Measurements from ENCODE around the gene MCF2L2. TPM values are rescaled to one million over a fixed set of nuclear protein-coding genes. Genes with fewer than 3 reads are reported as not detected.
"Not testable (repeated sequence)": the region's sequence is repeated elsewhere in the genome, so short reads cannot be mapped to it uniquely, and the experiment has no call there.

Gene MCF2L2
- total RNA-seq, 1 experiment from 2014 or later: 12.2 TPM

GRCh38 chr3:183447206-183448001 is 19.0 kb upstream of the MCF2L2 start:
- H3K79me2 ChIP-seq (ENCODE audit: low read length): peaks cover 30% of the 10 kb centered on the region
- H3K4me2 ChIP-seq (ENCODE audit: low read depth, low read length, poor library complexity, severe bottlenecking): peak overlapping the region; percentile 87
- H2AFZ ChIP-seq (ENCODE audit: low read length): peak overlapping the region; percentile 84
- peaks cover 28% of the 10 kb centered on the region for H3K4me1 ChIP-seq (ENCODE audit: low read length)
- H3K9me3 ChIP-seq (ENCODE audit: low read length): peaks cover 23% of the 10 kb centered on the region
- H3K27ac ChIP-seq (ENCODE audit: low read length): peak overlapping the region; percentile 18; the same call in 1 of the 2 replicates
- no peaks in the 10 kb centered on the region for H3K9me2 ChIP-seq (replicated peaks; ENCODE audit: insufficient read depth, low read length)
- no peaks in the 10 kb centered on the region; the same call in 1 of the 2 replicates for H3K27me3 ChIP-seq (ENCODE audit: low read length)
- H3K4me3 ChIP-seq (ENCODE audit: low read length): peak overlapping the region; percentile 80
- H3K36me3 ChIP-seq (ENCODE audit: insufficient read depth, low read length): peaks cover 5% of the 10 kb centered on the region; the same call in 1 of the 2 replicates
- peak; percentile 98 for DNase-seq
- H3K9ac ChIP-seq (ENCODE audit: low read length): peak overlapping the region; percentile 80
- no peaks in the 10 kb centered on the region for H4K20me1 ChIP-seq (ENCODE audit: insufficient read depth, low read depth, low read length)

DNA sequence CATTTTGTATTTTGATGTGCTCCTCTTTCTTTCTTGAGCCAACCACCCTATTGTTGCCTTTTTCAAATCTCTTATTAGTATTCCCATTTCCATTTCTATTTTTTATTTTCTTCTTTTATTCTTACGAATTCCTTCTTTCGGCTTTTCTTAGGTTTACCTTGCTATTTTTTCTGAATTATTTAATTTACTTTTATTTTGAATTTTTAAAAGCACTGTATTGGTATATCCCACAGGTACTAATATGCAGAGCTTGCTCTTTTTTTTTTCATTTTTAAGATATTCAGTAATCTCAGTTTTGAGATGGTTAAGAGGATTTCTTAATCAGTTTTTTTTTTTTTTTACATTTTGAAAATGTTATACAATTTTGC is 18.4 kb upstream of the MCF2L2 start:
- Histone ChIP-seq H3K4me1 (ENCODE audit: low read length) (peaks cover 28% of the 10 kb centered on the region), H3K4me3 (ENCODE audit: low read length) (peak overlapping the region; percentile 80), H2AFZ (ENCODE audit: low read length) (peak overlapping the region; percentile 84), H3K9me3 (ENCODE audit: low read length) (peaks cover 24% of the 10 kb centered on the region), H3K9ac (ENCODE audit: low read length) (peak overlapping the region; percentile 80), H3K27ac (ENCODE audit: low read length) (peak overlapping the region; percentile 18; the same call in 1 of the 2 replicates), H3K79me2 (ENCODE audit: low read length) (peaks cover 30% of the 10 kb centered on the region), H3K9me2 (replicated peaks; ENCODE audit: insufficient read depth, low read length) (no peaks in the 10 kb centered on the region), H4K20me1 (ENCODE audit: insufficient read depth, low read depth, low read length) (no peaks in the 10 kb centered on the region), H3K36me3 (ENCODE audit: insufficient read depth, low read length) (no peaks in the 10 kb centered on the region; the same call in 1 of the 2 replicates), H3K27me3 (ENCODE audit: low read length) (no peaks in the 10 kb centered on the region; the same call in 1 of the 2 replicates), H3K4me2 (ENCODE audit: low read depth, low read length, poor library complexity, severe bottlenecking) (peak overlapping the region; percentile 87)
- no peak for DNase-seq

- Histone ChIP-seq H3K27me3 (ENCODE audit: low read length) (no peaks in the 10 kb centered on the region; the same call in 1 of the 2 replicates), H4K20me1 (ENCODE audit: insufficient read depth, low read depth, low read length) (no peaks in the 10 kb centered on the region), H3K9ac (ENCODE audit: low read length) (no peak overlapping the region), H3K4me2 (ENCODE audit: low read depth, low read length, poor library complexity, severe bottlenecking) (no peak overlapping the region), H3K9me3 (ENCODE audit: low read length) (peaks cover 24% of the 10 kb centered on the region), H3K27ac (ENCODE audit: low read length) (no peak overlapping the region), H2AFZ (ENCODE audit: low read length) (no peak overlapping the region), H3K9me2 (replicated peaks; ENCODE audit: insufficient read depth, low read length) (no peaks in the 10 kb centered on the region), H3K79me2 (ENCODE audit: low read length) (peaks cover 20% of the 10 kb centered on the region), H3K4me1 (ENCODE audit: low read length) (peaks cover 24% of the 10 kb centered on the region), H3K4me3 (ENCODE audit: low read length) (no peak overlapping the region), H3K36me3 (ENCODE audit: insufficient read depth, low read length) (no peaks in the 10 kb centered on the region; the same call in 1 of the 2 replicates)
- no peak for DNase-seq
Observed at GRCh38 chr3:183444748-183445147, 16.3 kb upstream of the MCF2L2 start.

DNA sequence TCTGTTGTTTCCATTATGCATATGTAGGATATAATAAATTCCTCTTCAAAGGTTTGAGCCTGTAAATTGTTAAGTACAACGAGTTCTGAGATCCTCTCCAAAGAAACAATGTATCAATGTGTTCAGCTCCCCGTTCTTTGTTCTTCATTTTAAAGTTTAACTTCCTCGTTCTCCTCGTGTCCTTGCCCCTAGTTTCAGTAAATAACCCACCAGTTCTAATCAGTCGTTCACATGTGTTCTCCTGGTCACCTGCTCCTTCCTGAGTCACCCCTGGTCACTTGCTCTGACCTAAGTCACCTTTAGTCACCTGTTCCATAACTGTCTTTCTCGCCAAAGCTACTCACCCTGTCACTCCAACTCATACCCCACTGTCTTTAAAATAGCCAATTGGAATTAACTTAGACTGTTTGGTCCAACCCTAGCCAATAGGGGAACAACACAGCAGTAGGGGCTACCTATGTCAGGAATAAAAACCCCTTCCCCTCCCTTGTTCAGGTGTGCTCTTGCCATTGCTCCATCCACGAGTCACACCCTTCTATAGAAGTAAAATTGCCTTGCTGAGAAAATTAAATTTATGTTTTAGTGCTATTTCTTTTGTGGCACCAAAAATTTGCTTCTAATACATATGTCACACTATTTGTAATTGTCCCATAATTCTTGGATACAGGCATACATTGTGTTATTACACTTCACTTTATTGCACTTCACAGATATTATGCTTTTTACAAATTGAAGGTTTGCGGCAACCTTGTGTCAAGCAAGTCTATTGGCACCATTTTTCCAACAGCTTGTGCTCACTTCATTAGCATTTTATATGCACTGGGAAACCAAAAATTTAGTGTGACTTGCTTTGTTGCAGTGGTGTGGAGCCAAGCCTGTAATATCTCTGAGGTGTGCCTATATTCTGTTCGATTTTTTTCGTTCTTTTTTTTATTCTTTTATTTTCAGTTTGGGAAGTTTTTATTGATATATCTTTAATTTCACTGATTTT is 15.3 kb upstream of the MCF2L2 start:
- DNase-seq: no peak
- no peaks in the 10 kb centered on the region; the same call in 1 of the 2 replicates for H3K36me3 ChIP-seq (ENCODE audit: insufficient read depth, low read length)
- no peak overlapping the region for H3K27ac ChIP-seq (ENCODE audit: low read length)
- no peak overlapping the region for H3K9ac ChIP-seq (ENCODE audit: low read length)
- H3K79me2 ChIP-seq (ENCODE audit: low read length): peaks cover 10% of the 10 kb centered on the region
- no peaks in the 10 kb centered on the region for H3K9me2 ChIP-seq (replicated peaks; ENCODE audit: insufficient read depth, low read length)
- H3K4me2 ChIP-seq (ENCODE audit: low read depth, low read length, poor library complexity, severe bottlenecking): no peak overlapping the region
- H3K9me3 ChIP-seq (ENCODE audit: low read length): peaks cover 24% of the 10 kb centered on the region
- no peaks in the 10 kb centered on the region for H4K20me1 ChIP-seq (ENCODE audit: insufficient read depth, low read depth, low read length)
- H2AFZ ChIP-seq (ENCODE audit: low read length): no peak overlapping the region
- no peak overlapping the region for H3K4me3 ChIP-seq (ENCODE audit: low read length)
- H3K27me3 ChIP-seq (ENCODE audit: low read length): no peaks in the 10 kb centered on the region; the same call in 1 of the 2 replicates
- peaks cover 14% of the 10 kb centered on the region for H3K4me1 ChIP-seq (ENCODE audit: low read length)

DNA sequence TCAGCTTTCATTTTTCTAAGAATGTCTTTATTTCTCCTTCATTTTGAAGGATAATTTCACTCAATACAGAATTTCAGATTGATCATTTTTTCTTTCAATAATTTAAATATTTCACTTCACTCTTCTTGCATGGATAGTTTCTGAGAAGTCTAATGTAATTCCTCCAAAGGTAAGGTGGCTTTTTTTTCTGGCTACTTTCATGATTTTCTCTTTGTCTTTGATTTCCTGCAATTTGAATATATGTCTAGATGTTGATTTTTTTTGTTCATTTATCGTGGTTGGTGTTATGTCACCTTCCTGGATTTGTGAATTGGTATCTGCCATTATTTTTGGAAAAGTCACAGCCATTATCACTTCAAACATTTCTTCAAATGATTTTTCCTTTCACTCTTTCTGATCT is 14.6 kb upstream of the MCF2L2 start:
- no peak overlapping the region for H2AFZ ChIP-seq (ENCODE audit: low read length)
- no peak for DNase-seq
- H4K20me1 ChIP-seq (ENCODE audit: insufficient read depth, low read depth, low read length): no peaks in the 10 kb centered on the region
- H3K4me1 ChIP-seq (ENCODE audit: low read length): peaks cover 7% of the 10 kb centered on the region
- H3K9me2 ChIP-seq (replicated peaks; ENCODE audit: insufficient read depth, low read length): no peaks in the 10 kb centered on the region
- peaks cover 24% of the 10 kb centered on the region for H3K9me3 ChIP-seq (ENCODE audit: low read length)
- no peaks in the 10 kb centered on the region; the same call in 1 of the 2 replicates for H3K27me3 ChIP-seq (ENCODE audit: low read length)
- no peak overlapping the region for H3K27ac ChIP-seq (ENCODE audit: low read length)
- no peaks in the 10 kb centered on the region; the same call in 1 of the 2 replicates for H3K36me3 ChIP-seq (ENCODE audit: insufficient read depth, low read length)
- no peak overlapping the region for H3K4me3 ChIP-seq (ENCODE audit: low read length)
- no peak overlapping the region for H3K9ac ChIP-seq (ENCODE audit: low read length)
- peaks cover 3% of the 10 kb centered on the region for H3K79me2 ChIP-seq (ENCODE audit: low read length)
- no peak overlapping the region for H3K4me2 ChIP-seq (ENCODE audit: low read depth, low read length, poor library complexity, severe bottlenecking)

- not testable (repeated sequence) for H3K79me2 ChIP-seq (ENCODE audit: low read length); H2AFZ ChIP-seq (ENCODE audit: low read length); DNase-seq
Observed at GRCh38 chr3:183440521-183440920, 12.1 kb upstream of the MCF2L2 start.

GRCh38 chr3:183439515-183439914 is 11.1 kb upstream of the MCF2L2 start:
- Histone ChIP-seq H2AFZ (ENCODE audit: low read length) (no peak overlapping the region), H3K9me2 (replicated peaks; ENCODE audit: insufficient read depth, low read length) (no peaks in the 10 kb centered on the region), H4K20me1 (ENCODE audit: insufficient read depth, low read depth, low read length) (no peaks in the 10 kb centered on the region), H3K79me2 (ENCODE audit: low read length) (no peaks in the 10 kb centered on the region), H3K4me3 (ENCODE audit: low read length) (no peak overlapping the region), H3K4me1 (ENCODE audit: low read length) (peaks cover 19% of the 10 kb centered on the region), H3K27ac (ENCODE audit: low read length) (no peak overlapping the region), H3K36me3 (ENCODE audit: insufficient read depth, low read length) (no peaks in the 10 kb centered on the region; the same call in 1 of the 2 replicates), H3K9ac (ENCODE audit: low read length) (no peak overlapping the region), H3K27me3 (ENCODE audit: low read length) (no peaks in the 10 kb centered on the region; the same call in 1 of the 2 replicates), H3K9me3 (ENCODE audit: low read length) (peaks cover 22% of the 10 kb centered on the region), H3K4me2 (ENCODE audit: low read depth, low read length, poor library complexity, severe bottlenecking) (no peak overlapping the region)
- DNase-seq: no peak

More at GRCh38 chr3:183440521-183440920, 12.1 kb upstream of the MCF2L2 start:
- not testable (repeated sequence) for H3K36me3 ChIP-seq (ENCODE audit: insufficient read depth, low read length); H3K27ac ChIP-seq (ENCODE audit: low read length); H3K4me3 ChIP-seq (ENCODE audit: low read length); H3K9ac ChIP-seq (ENCODE audit: low read length); H3K27me3 ChIP-seq (ENCODE audit: low read length); H3K4me2 ChIP-seq (ENCODE audit: low read depth, low read length, poor library complexity, severe bottlenecking); H3K9me2 ChIP-seq (replicated peaks; ENCODE audit: insufficient read depth, low read length); H4K20me1 ChIP-seq (ENCODE audit: insufficient read depth, low read depth, low read length)
- Histone ChIP-seq H3K9me3 (ENCODE audit: low read length) (peaks cover 24% of the 10 kb centered on the region), H3K4me1 (ENCODE audit: low read length) (peaks cover 12% of the 10 kb centered on the region)
